Ascending aorta (tissue), 2 donors: ENCODE measurements around the gene TBCC. TPM values are rescaled to one million over a fixed set of nuclear protein-coding genes. Genes with fewer than 3 reads are reported as not detected.

Experiments
- DNase-seq, 2 donors: peaks; one replicate each; pipeline ENCODE4 v3.0.0-alpha.2; 2019; ENCODE audit warnings: low spot score in 2 of 2
- H3K27ac ChIP-seq, 2 donors: fragments of 200-600 bp; sonication (generic); one replicate each; pipeline ENCODE4 v1.5.1; 2016 to 2017; ENCODE audit warnings: mild to moderate bottlenecking in 1 of 2
- H3K27me3 ChIP-seq: fragments of 200-600 bp; sonication (generic); one replicate; pipeline ENCODE4 v1.5.1; 2017
- H3K36me3 ChIP-seq, 2 donors: fragments of 200-600 bp; sonication (generic); one replicate each; pipeline ENCODE4 v1.5.1; 2016
- H3K4me1 ChIP-seq, 2 donors: fragments of 200-600 bp; sonication (generic); one replicate each; pipeline ENCODE4 v1.5.1; 2016 to 2017; ENCODE audit warnings: mild to moderate bottlenecking in 1 of 2
- H3K4me3 ChIP-seq, 2 donors: fragments of 200-600 bp; sonication (generic); one replicate each; pipeline ENCODE4 v1.5.1; 2016 to 2017; ENCODE audit warnings: mild to moderate bottlenecking in 1 of 2
- H3K9me3 ChIP-seq, 2 donors: fragments of 200-600 bp; sonication (generic); one replicate each; pipeline ENCODE4 v1.5.1; 2016
- CTCF ChIP-seq, 3 experiments: fragments of 200-600 bp in 2 of 3; fragments of 450-650 bp in 1 of 3; sonication (generic) in 2 of 3; IDR thresholded peaks; one replicate each; pipeline ENCODE4 v1.5.1; 2016 to 2019; ENCODE audit warnings: antibody characterized with exemption in 3 of 3, mild to moderate bottlenecking in 1 of 3, moderate library complexity in 1 of 3
- intact Hi-C: fragments of 100-400 bp; cut with DNase I; formaldehyde crosslinking; loops from one replicate; pipeline ENCODE4 v1.15.1; 2023
- total RNA-seq: library from RNA; depleted of rRNA; stranded (reverse); fragments of >200 nt; gene quantifications from one replicate; pipeline ENCODE4 v1.1.0, GENCODE V29; 2016

TBCC gene
- total RNA-seq, 1 donor from 2014 or later = 50.8 TPM

- Histone ChIP-seq H3K9me3 (no peaks in the 10 kb centered on the region), H3K27me3 (no peaks in the 10 kb centered on the region), H3K36me3 (no peaks in the 10 kb centered on the region), H3K4me3 (peak overlapping the region; percentile 83 to 90), H3K4me1 (peaks cover 10 to 20% of the 10 kb centered on the region in 2 donors), H3K27ac (peak overlapping the region; percentile 88 to 93)
- no peak for TF ChIP-seq CTCF (IDR thresholded peaks at IDR 0.05)
- intact Hi-C loops = loop anchor here (1.0 to 10.0 kb wide), 7 partner anchors 19 to 768 kb away; partner anchors contain the start of genes BICRAL, LRRC73, POLR1C and YIPF3
- DNase-seq = peak; percentile 63 to 90
Observed at GRCh38 chr6:42746463-42747391, 824 bp upstream of the TBCC start.

GRCh38 chr6:42745083-42745639, 742 bp downstream of the TBCC start:
- Histone ChIP-seq H3K9me3 (no peaks in the 10 kb centered on the region), H3K4me1 (peaks cover 10 to 20% of the 10 kb centered on the region in 2 donors), H3K36me3 (no peaks in the 10 kb centered on the region), H3K27me3 (no peaks in the 10 kb centered on the region), H3K27ac (peak overlapping the region; percentile 78 to 93), H3K4me3 (peak overlapping the region; percentile 83 to 90)
- peak in 1 of 2 donors; percentile 64 for DNase-seq
- no peak for TF ChIP-seq CTCF (IDR thresholded peaks at IDR 0.05)
- intact Hi-C loops = loop anchor here (5.0 to 10.0 kb wide), 2 partner anchors 57 to 770 kb away; partner anchors contain the start of genes LRRC73, POLR1C and YIPF3

- no peaks in the 10 kb centered on the region for H3K27me3 ChIP-seq
- H3K27ac ChIP-seq = no peak overlapping the region
- DNase-seq = no peak
- TF ChIP-seq CTCF (IDR thresholded peaks at IDR 0.05) = no peak
- peaks cover 10 to 20% of the 10 kb centered on the region in 2 donors for H3K4me1 ChIP-seq
- H3K9me3 ChIP-seq = no peaks in the 10 kb centered on the region
- peak overlapping the region; percentile 83 to 90 for H3K4me3 ChIP-seq
- no peaks in the 10 kb centered on the region for H3K36me3 ChIP-seq
- intact Hi-C loops = loop anchor here (10.0 kb wide), 1 partner anchor 770 kb away; the partner anchor contains the start of genes LRRC73, POLR1C and YIPF3
Observed at GRCh38 chr6:42744351-42744893, 1.5 kb downstream of the TBCC start.

GRCh38 chr6:42742116-42742894, 3.6 kb downstream of the TBCC start:
- no peak overlapping the region for H3K4me3 ChIP-seq
- H3K36me3 ChIP-seq = no peaks in the 10 kb centered on the region
- no peaks in the 10 kb centered on the region for H3K27me3 ChIP-seq
- no peak for TF ChIP-seq CTCF (IDR thresholded peaks at IDR 0.05)
- no peaks in the 10 kb centered on the region for H3K9me3 ChIP-seq
- intact Hi-C loops = loop anchor here (10.0 kb wide), 1 partner anchor 772 kb away; the partner anchor contains the start of genes LRRC73, POLR1C and YIPF3
- DNase-seq = no peak
- peaks cover 10 to 14% of the 10 kb centered on the region in 2 donors for H3K4me1 ChIP-seq
- no peak overlapping the region for H3K27ac ChIP-seq

GRCh38 chr6:42740725-42741124, 5.2 kb downstream of the TBCC start:
- no peak for DNase-seq
- Histone ChIP-seq H3K27ac (no peak overlapping the region), H3K36me3 (no peaks in the 10 kb centered on the region), H3K4me1 (peaks cover 10 to 14% of the 10 kb centered on the region in 2 donors), H3K9me3 (no peaks in the 10 kb centered on the region), H3K4me3 (no peak overlapping the region), H3K27me3 (no peaks in the 10 kb centered on the region)
- no peak for TF ChIP-seq CTCF (IDR thresholded peaks at IDR 0.05)
- intact Hi-C loops = loop anchor here (10.0 kb wide), 1 partner anchor 774 kb away; the partner anchor contains the start of genes LRRC73, POLR1C and YIPF3
